ENCODE measurements around the gene DPEP2. TPM values are rescaled to one million over a fixed set of nuclear protein-coding genes. Genes with fewer than 3 reads are reported as not detected.

The DPEP2 gene
- polyA plus RNA-seq, 1 experiment = not detected

DNA sequence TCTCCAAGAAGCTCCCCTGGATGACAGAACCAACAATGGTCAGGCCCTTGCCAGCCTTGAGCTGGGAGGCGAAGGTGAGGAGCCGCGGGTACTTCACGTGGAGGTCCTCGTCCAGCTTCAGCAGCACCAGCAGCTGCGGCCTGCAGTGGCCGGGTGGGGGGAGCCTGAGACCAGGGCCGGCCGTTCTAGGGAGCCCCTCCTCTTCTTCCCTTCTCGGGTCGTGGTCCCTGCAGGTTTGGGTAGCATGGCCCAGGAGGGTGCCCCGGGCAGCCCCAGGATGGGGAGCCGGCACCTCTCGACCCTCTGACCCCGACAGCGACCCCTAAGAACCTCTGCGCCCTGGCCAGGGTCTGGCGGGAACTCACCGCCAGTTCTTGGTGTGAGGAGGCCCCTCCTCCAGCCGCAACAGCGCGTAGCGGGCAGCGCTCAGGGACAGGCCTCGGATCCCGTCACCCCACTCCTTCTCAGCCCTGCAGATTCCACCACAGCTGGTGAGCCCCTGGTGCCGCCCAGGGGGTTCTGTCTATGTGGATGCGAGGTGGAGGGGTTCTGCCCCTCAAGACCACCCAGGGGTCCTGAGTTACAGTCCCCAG lies 52.2 kb downstream of the DPEP2 start:
- POLR2A ChIA-PET = interaction anchor here (0.9 kb wide), 1 partner anchor 13 kb away, joined by 4 read pairs; no protein-coding TSS in a partner anchor
- H3K27ac ChIP-seq (ENCODE audit: low read depth, low read length) = no peak overlapping the region
- TF ChIP-seq, protein P1, sequence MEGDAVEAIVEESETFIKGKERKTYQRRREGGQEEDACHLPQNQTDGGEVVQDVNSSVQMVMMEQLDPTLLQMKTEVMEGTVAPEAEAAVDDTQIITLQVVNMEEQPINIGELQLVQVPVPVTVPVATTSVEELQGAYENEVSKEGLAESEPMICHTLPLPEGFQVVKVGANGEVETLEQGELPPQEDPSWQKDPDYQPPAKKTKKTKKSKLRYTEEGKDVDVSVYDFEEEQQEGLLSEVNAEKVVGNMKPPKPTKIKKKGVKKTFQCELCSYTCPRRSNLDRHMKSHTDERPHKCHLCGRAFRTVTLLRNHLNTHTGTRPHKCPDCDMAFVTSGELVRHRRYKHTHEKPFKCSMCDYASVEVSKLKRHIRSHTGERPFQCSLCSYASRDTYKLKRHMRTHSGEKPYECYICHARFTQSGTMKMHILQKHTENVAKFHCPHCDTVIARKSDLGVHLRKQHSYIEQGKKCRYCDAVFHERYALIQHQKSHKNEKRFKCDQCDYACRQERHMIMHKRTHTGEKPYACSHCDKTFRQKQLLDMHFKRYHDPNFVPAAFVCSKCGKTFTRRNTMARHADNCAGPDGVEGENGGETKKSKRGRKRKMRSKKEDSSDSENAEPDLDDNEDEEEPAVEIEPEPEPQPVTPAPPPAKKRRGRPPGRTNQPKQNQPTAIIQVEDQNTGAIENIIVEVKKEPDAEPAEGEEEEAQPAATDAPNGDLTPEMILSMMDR (IDR thresholded peaks at IDR 0.05; ENCODE audit: low read depth, low read length) = no peak
- H3K27me3 ChIP-seq (ENCODE audit: control insufficient read depth, insufficient read depth, low read length) = no peaks in the 10 kb centered on the region
- CTCF ChIA-PET = no interaction called here
- H3K4me3 ChIP-seq (ENCODE audit: low read depth, low read length) = no peak overlapping the region
- no peaks in the 10 kb centered on the region; the same call in 1 of the 2 replicates for H3K9me3 ChIP-seq (ENCODE audit: control insufficient read depth, insufficient read depth, low read length)
- no peak for DNase-seq (ENCODE audit: low read depth, low spot score)

DNA sequence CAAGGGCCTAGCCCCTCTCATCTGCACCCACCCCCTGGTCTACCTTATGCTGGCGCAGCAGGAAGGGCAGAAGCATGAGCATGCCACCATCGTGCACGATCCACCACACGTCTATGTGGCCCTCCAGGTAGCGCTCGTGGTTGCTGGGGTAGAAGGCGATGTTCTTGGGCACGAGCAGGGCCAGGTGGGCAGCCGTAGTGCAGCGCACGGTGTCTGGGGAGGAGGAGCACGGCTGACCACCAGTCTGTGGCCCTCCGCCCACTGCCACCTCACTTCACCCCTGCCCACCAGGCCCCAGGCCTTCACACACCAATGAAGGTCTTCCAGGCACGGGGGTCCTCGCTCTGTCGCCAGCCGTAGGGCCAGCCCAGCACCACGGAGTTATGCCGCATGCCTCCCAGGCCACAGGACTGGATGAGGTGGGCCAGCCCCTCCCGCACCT lies 53.1 kb downstream of the DPEP2 start:
- no peak overlapping the region for H3K27ac ChIP-seq (ENCODE audit: low read depth, low read length)
- TF ChIP-seq, protein P1 (IDR thresholded peaks at IDR 0.05; ENCODE audit: low read depth, low read length) = no peak
- POLR2A ChIA-PET = interaction anchor here (0.9 kb wide), 1 partner anchor 14 kb away, joined by 4 read pairs; no protein-coding TSS in a partner anchor
- no peak overlapping the region for H3K4me3 ChIP-seq (ENCODE audit: low read depth, low read length)
- no peaks in the 10 kb centered on the region for H3K27me3 ChIP-seq (ENCODE audit: control insufficient read depth, insufficient read depth, low read length)
- H3K9me3 ChIP-seq (ENCODE audit: control insufficient read depth, insufficient read depth, low read length) = no peaks in the 10 kb centered on the region; the same call in 1 of the 2 replicates
- no peak for DNase-seq (ENCODE audit: low read depth, low spot score)
- CTCF ChIA-PET = no interaction called here

DNA sequence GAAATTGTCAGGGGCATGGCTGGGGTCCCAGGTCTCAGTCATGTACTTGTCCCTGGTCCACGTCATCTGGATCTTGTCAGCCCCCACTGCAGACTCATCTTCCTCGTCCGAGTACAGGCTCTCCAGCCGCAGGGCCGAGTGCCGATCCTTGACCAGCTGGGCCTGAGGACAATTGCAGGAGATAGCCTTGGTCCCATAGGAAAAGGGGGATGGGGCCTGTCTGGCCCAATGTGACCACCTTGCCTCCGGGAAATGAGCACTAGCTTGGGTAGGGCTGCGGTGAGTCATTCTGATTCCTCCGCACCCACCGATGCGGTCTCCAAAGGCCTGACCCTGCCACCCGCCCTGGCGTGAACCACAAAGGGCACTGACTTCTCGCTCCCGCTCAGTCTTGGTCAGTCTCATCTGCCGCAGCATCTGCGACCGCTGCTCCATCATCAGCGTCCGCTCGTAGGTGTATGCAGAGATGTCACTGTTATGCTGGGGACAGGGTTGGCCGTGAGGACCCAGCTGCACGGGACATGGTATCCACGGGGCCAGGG lies 53.8 kb downstream of the DPEP2 start:
- no peaks in the 10 kb centered on the region; the same call in 1 of the 2 replicates for H3K9me3 ChIP-seq (ENCODE audit: control insufficient read depth, insufficient read depth, low read length)
- TF ChIP-seq, protein P1 (IDR thresholded peaks at IDR 0.05; ENCODE audit: low read depth, low read length) = no peak
- CTCF ChIA-PET = no interaction called here
- DNase-seq (ENCODE audit: low read depth, low spot score) = no peak
- H3K27ac ChIP-seq (ENCODE audit: low read depth, low read length) = no peak overlapping the region
- POLR2A ChIA-PET = no interaction called here
- no peaks in the 10 kb centered on the region for H3K27me3 ChIP-seq (ENCODE audit: control insufficient read depth, insufficient read depth, low read length)
- H3K4me3 ChIP-seq (ENCODE audit: low read depth, low read length) = no peak overlapping the region

DNA sequence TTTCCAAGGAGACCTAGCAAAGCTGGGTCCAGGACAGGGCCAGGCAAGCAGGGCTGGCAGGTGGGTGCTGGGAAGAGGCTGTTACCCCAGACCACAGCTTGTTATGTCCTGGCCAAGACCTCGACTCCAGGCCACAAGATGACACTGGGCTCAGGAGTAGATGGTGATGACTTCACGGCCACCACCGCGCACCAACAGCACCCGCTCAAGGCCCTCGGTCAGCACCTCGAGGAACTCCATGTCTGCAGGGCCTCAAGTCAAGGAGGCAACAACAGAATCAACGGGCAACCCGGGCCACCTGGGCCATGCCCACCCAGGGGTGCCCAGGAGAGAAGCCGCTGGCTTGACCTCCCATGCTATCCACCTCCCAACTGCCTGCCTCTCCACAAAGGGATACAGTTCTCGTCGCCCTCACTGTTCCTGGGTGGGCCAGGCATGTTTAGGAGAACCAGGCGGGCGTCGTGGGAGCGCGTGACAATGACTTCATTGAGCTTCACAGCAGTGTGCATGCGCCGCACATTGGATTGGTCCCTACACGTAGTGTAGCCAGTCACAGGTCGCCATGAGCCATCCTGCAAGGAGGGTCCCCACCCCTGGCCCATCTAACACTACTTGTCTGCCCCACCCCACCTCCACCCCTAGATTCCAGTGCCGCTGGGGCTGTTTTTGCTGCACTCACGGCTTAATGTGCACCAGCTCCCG lies 54.4 kb downstream of the DPEP2 start:
- no peaks in the 10 kb centered on the region for H3K27me3 ChIP-seq (ENCODE audit: control insufficient read depth, insufficient read depth, low read length)
- DNase-seq (ENCODE audit: low read depth, low spot score) = no peak
- peak overlapping the region; percentile 21 for H3K27ac ChIP-seq (ENCODE audit: low read depth, low read length)
- TF ChIP-seq, protein P1 (IDR thresholded peaks at IDR 0.05; ENCODE audit: low read depth, low read length) = no peak
- no peak overlapping the region for H3K4me3 ChIP-seq (ENCODE audit: low read depth, low read length)
- H3K9me3 ChIP-seq (ENCODE audit: control insufficient read depth, insufficient read depth, low read length) = no peaks in the 10 kb centered on the region; the same call in 1 of the 2 replicates
- POLR2A ChIA-PET = no interaction called here
- CTCF ChIA-PET = interaction anchor here (0.6 kb wide), 1 partner anchor 297 kb away, joined by 3 read pairs; no protein-coding TSS in a partner anchor
